HEK293 (cell line): ENCODE results near the gene PANK2.
"Not testable (repeated sequence)": the region's sequence is repeated elsewhere in the genome, so short reads cannot be mapped to it uniquely, and the experiment has no call there.

ENCODE experiments used
- CTCF ChIA-PET: fragments of 350-600 bp; formaldehyde crosslinking; extraction: SDS; loops from one replicate; lab custom pipeline; 2021; ENCODE audit warnings: antibody characterized with exemption; lab: Yijun Ruan, JAX
- POLR2A ChIA-PET: fragments of 300-600 bp; formaldehyde crosslinking; extraction: SDS; loops from one replicate; lab custom pipeline; 2020; ENCODE audit warnings: antibody characterized with exemption, inconsistent platforms; lab: Yijun Ruan, JAX
- H3K27ac ChIP-seq: fragments of 200-500 bp; sonication (Bioruptor generic); 2 replicates; pipeline ENCODE4 v1.5.1; 2014; ENCODE audit warnings: low read depth, low read length, control low read depth, inconsistent platforms; ENCODE audit errors: extremely low read depth
- H3K36me3 ChIP-seq, 2 experiments: fragments of 200-500 bp in 1 of 2; sonication (Bioruptor generic) in 1 of 2; 1 replicate in 1 of 2; 2 replicates in 1 of 2; pipeline ENCODE4 v1.5.1; 2014 to 2017; ENCODE audit warnings: inconsistent platforms in 2 of 2, low read length in 2 of 2; ENCODE audit not compliant: control insufficient read depth in 2 of 2, insufficient read depth in 1 of 2
- H3K4me1 ChIP-seq: fragments of 200-500 bp; sonication (Bioruptor generic); 2 replicates; pipeline ENCODE4 v1.5.1; 2014; ENCODE audit warnings: mild to moderate bottlenecking, low read length, inconsistent platforms; ENCODE audit not compliant: control insufficient read depth, insufficient read depth
- H3K4me3 ChIP-seq: 2 replicates; pipeline ENCODE4 v1.5.1; 2011; ENCODE audit warnings: low read depth, mild to moderate bottlenecking, control low read depth, low read length, moderate library complexity
- H3K9me3 ChIP-seq: fragments of 200-500 bp; sonication (Bioruptor generic); 2 replicates; pipeline ENCODE4 v1.5.1; 2014; ENCODE audit warnings: low read depth, low read length, inconsistent platforms; ENCODE audit not compliant: control insufficient read depth, insufficient read depth
- GLIS1 ChIP-seq: fragments of 450-650 bp; formaldehyde crosslinking; IDR thresholded peaks from 2 replicates; pipeline ENCODE4 v1.5.1; 2016; ENCODE audit warnings: missing biosample characterization, missing genetic modification characterization
- GLIS2 ChIP-seq: fragments of 450-650 bp; formaldehyde crosslinking; IDR thresholded peaks from 2 replicates; pipeline ENCODE4 v1.5.1; 2016; ENCODE audit warnings: missing biosample characterization, missing genetic modification characterization
- HIC1 ChIP-seq: fragments of 450-650 bp; formaldehyde crosslinking; IDR thresholded peaks from 2 replicates; pipeline ENCODE4 v1.5.1; 2016; ENCODE audit warnings: missing biosample characterization, missing genetic modification characterization
- KLF1 ChIP-seq: fragments of 450-650 bp; formaldehyde crosslinking; IDR thresholded peaks from 2 replicates; pipeline ENCODE4 v1.5.1; 2016; ENCODE audit warnings: missing biosample characterization, missing genetic modification characterization
- KLF17 ChIP-seq: fragments of 450-650 bp; formaldehyde crosslinking; IDR thresholded peaks from 2 replicates; pipeline ENCODE4 v1.5.1; 2016; ENCODE audit warnings: missing biosample characterization, missing genetic modification characterization
- TCF7L2 ChIP-seq: IDR thresholded peaks from 2 replicates; pipeline ENCODE4 v1.6.1; 2011; ENCODE audit warnings: low read depth, mild to moderate bottlenecking, inconsistent platforms, low read length, moderate library complexity, borderline replicate concordance
- TSHZ1 ChIP-seq: fragments of 450-650 bp; formaldehyde crosslinking; IDR thresholded peaks from 2 replicates; pipeline ENCODE4 v1.5.1; 2016; ENCODE audit warnings: missing biosample characterization, missing genetic modification characterization, borderline replicate concordance
- ZBTB8A ChIP-seq: fragments of 450-650 bp; formaldehyde crosslinking; IDR thresholded peaks from 2 replicates; pipeline ENCODE4 v1.5.1; 2016; ENCODE audit warnings: missing biosample characterization, missing genetic modification characterization
- ZEB2 ChIP-seq: fragments of 450-650 bp; formaldehyde crosslinking; IDR thresholded peaks from 2 replicates; pipeline ENCODE4 v1.5.1; 2016; ENCODE audit warnings: missing biosample characterization, missing genetic modification characterization
- ZNF138 ChIP-seq: fragments of 450-650 bp; formaldehyde crosslinking; IDR thresholded peaks from 2 replicates; pipeline ENCODE4 v1.5.1; 2016; ENCODE audit warnings: missing biosample characterization, missing genetic modification characterization, borderline replicate concordance
- ZNF19 ChIP-seq: fragments of 450-650 bp; formaldehyde crosslinking; IDR thresholded peaks from 2 replicates; pipeline ENCODE4; 2016; ENCODE audit warnings: missing biosample characterization, missing genetic modification characterization, low read depth
- ZNF23 ChIP-seq: fragments of 450-650 bp; formaldehyde crosslinking; IDR thresholded peaks from 2 replicates; pipeline ENCODE4 v1.5.1; 2016; ENCODE audit warnings: missing biosample characterization, missing genetic modification characterization, borderline replicate concordance
- ZNF274 ChIP-seq, 2 experiments: fragments of 200-500 bp in 1 of 2; fragments of 450-650 bp in 1 of 2; sonication (Bioruptor generic) in 1 of 2; formaldehyde crosslinking in 1 of 2; IDR thresholded peaks; 2 replicates each; pipeline versions ENCODE4 v1.5.1 to v1.6.1; 2014 to 2016; ENCODE audit warnings: borderline replicate concordance in 1 of 2, inconsistent platforms in 1 of 2, low read length in 1 of 2, missing biosample characterization in 1 of 2, missing genetic modification characterization in 1 of 2
- ZNF707 ChIP-seq: fragments of 450-650 bp; formaldehyde crosslinking; IDR thresholded peaks from 2 replicates; pipeline ENCODE4 v1.5.1; 2016; ENCODE audit warnings: missing biosample characterization, missing genetic modification characterization

Gene PANK2

GRCh38 chr20:3888622-3889488, at the start of gene PANK2 (continued):
- TF ChIP-seq TCF7L2 (no peak; the same call in 1 of the 2 replicates), KLF1 (tag by site-specific recombination) (peak; percentile 85)

GRCh38 chr20:3840201-3840600, 49.0 kb upstream of the PANK2 start:
- H3K36me3 ChIP-seq, H3K4me3 ChIP-seq, H3K4me1 ChIP-seq, H3K27ac ChIP-seq, H3K9me3 ChIP-seq: not testable (repeated sequence)
- ChIA-PET POLR2A (interaction anchor here (0.6 to 0.7 kb wide), 2 partner anchors 27 to 252 kb away, joined by 3 to 5 read pairs; no protein-coding TSS in a partner anchor), CTCF (interaction anchor here (1.0 kb wide), 1 partner anchor 15 kb away, joined by 3 read pairs; no protein-coding TSS in a partner anchor)
- TF ChIP-seq KLF17 (tag by site-specific recombination) (0 out of 2 replicates have a peak, but pooled peaks have one; percentile 32), HIC1 (tag by site-specific recombination) (peak; percentile 33; the same call in 1 of the 2 replicates)

GRCh38 chr20:3842348-3842930, 46.7 kb upstream of the PANK2 start:
- ChIA-PET POLR2A (interaction anchor here (0.6 to 1.5 kb wide), 4 partner anchors 11 to 60 kb away, joined by 3 to 6 read pairs (median 4); partner anchors contain the start of genes AP5S1 and CDC25B), CTCF (interaction anchor here (0.7 to 4.2 kb wide), 4 partner anchors 22 to 378 kb away, joined by 3 to 26 read pairs (median 3); partner anchors contain the start of gene AP5S1)
- no peaks in the 10 kb centered on the region for H3K9me3 ChIP-seq
- peaks cover 7% of the 10 kb centered on the region for H3K4me1 ChIP-seq
- no peak overlapping the region for H3K27ac ChIP-seq
- no peaks in the 10 kb centered on the region; a peak in 1 of 3 replicates for H3K36me3 ChIP-seq
- no peak overlapping the region for H3K4me3 ChIP-seq
- TF ChIP-seq ZNF274 (IDR thresholded peaks at IDR 0.05; ENCODE audit: low read length) (no peak), ZNF274 (tag by site-specific recombination; IDR thresholded peaks at IDR 0.05; ENCODE audit: borderline replicate concordance) (no peak), ZNF138 (tag by site-specific recombination) (no peak)

GRCh38 chr20:3843490-3843889, 45.7 kb upstream of the PANK2 start:
- no peak overlapping the region for H3K27ac ChIP-seq
- H3K36me3 ChIP-seq: peaks cover 0 to 2% of the 10 kb centered on the region in 2 experiments; a peak in 2 of 3 replicates
- H3K9me3 ChIP-seq: no peaks in the 10 kb centered on the region
- CTCF ChIA-PET: interaction anchor here (0.7 to 4.2 kb wide), 7 partner anchors 12 to 377 kb away, joined by 3 to 26 read pairs (median 3); partner anchors contain the start of gene AP5S1
- H3K4me3 ChIP-seq: no peak overlapping the region
- POLR2A ChIA-PET: interaction anchor here (0.6 to 1.5 kb wide), 4 partner anchors 23 to 173 kb away, joined by 3 to 4 read pairs (median 4); partner anchors contain the start of genes AP5S1 and CDC25B
- H3K4me1 ChIP-seq: peaks cover 11% of the 10 kb centered on the region
- TF ChIP-seq ZEB2 (tag by site-specific recombination) (no peak), KLF17 (tag by site-specific recombination) (peak; percentile 82), ZNF707 (tag by site-specific recombination) (no peak), ZBTB8A (tag by site-specific recombination) (no peak), GLIS2 (tag by site-specific recombination) (peak; percentile 37; the same call in 1 of the 2 replicates), GLIS1 (tag by site-specific recombination) (peak; percentile 85), TSHZ1 (tag by site-specific recombination) (no peak), ZNF19 (tag by site-specific recombination) (no peak), ZNF23 (tag by site-specific recombination) (no peak)
